ENCODE measurements around the gene NLRC5. TPM values are rescaled to one million over a fixed set of nuclear protein-coding genes. Genes with fewer than 3 reads are reported as not detected.

The NLRC5 gene
- total RNA-seq, 1 donor from 2014 or later: 29.9 TPM

DNA sequence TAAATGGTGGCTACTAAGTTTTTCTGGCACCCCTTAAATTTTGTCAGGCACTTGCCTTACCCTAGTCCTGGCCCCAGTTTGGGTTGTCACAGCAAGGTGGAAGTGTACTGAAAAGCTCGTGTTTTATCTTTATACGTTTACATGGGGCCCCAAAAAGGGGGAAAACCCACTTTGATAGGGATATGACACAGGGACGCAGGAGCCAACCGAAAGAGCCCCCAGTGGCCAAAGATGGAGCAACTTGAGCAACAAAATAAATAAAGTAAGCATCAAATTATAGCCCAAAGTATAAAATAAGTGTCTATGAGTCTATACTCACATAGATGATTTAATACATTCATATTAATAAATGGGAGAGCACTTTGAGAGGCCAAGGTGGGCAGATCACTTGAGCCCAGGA is 32.6 kb upstream of the NLRC5 start:
- no peaks in the 10 kb centered on the region for H3K9me3 Mint-ChIP-seq (ENCODE audit: unreplicated experiment)
- no peaks in the 10 kb centered on the region for H3K79me2 ChIP-seq (ENCODE audit: insufficient read depth, low read length)
- FAIRE-seq (no peak), DNase-seq (ENCODE audit: low read depth) (no peak)
- no peaks in the 10 kb centered on the region for H3K36me3 ChIP-seq (ENCODE audit: insufficient read depth, low read length)
- H3K27me3 Mint-ChIP-seq (ENCODE audit: low read depth, unreplicated experiment): peaks cover 4% of the 10 kb centered on the region
- TF ChIP-seq EZH2 (IDR thresholded peaks at IDR 0.05; ENCODE audit: insufficient read depth, low read length): no peak
- peak; percentile 19 for TF ChIP-seq CTCF (IDR thresholded peaks at IDR 0.05; ENCODE audit: insufficient read depth, low read depth, low read length)
- no peak overlapping the region for H3K4me2 ChIP-seq (ENCODE audit: low read length)
- H3K9me3 ChIP-seq (ENCODE audit: insufficient read depth, low read depth, low read length): no peaks in the 10 kb centered on the region
- H3K27me3 ChIP-seq (ENCODE audit: insufficient read depth, low read length): no peaks in the 10 kb centered on the region
- H2AFZ ChIP-seq (ENCODE audit: low read depth, low read length): no peak overlapping the region
- no peaks in the 10 kb centered on the region for H3K4me1 ChIP-seq (ENCODE audit: insufficient read depth, low read length)
- H4K20me1 ChIP-seq (ENCODE audit: insufficient read depth, low read length): no peaks in the 10 kb centered on the region
- H3K4me3 Mint-ChIP-seq (ENCODE audit: unreplicated experiment): no peak overlapping the region
- H3K4me3 ChIP-seq (ENCODE audit: insufficient read depth, low read depth, low read length): no peak overlapping the region
- no peak overlapping the region for H3K27ac ChIP-seq (ENCODE audit: low read depth, low read length)
- H3K36me3 Mint-ChIP-seq (ENCODE audit: low read depth, unreplicated experiment): no peaks in the 10 kb centered on the region
- H3K9ac ChIP-seq (ENCODE audit: low read length): no peak overlapping the region
- no peak overlapping the region for H3K27ac Mint-ChIP-seq (ENCODE audit: unreplicated experiment)
- H3K4me1 Mint-ChIP-seq (ENCODE audit: low read depth, unreplicated experiment): no peaks in the 10 kb centered on the region

GRCh38 chr16:56960681-56961281 is 28.6 kb upstream of the NLRC5 start:
- DNase-seq (ENCODE audit: low read depth): no peak
- H3K4me3 Mint-ChIP-seq (ENCODE audit: unreplicated experiment): no peak overlapping the region
- H3K27me3 Mint-ChIP-seq (ENCODE audit: low read depth, unreplicated experiment): peaks cover 4% of the 10 kb centered on the region
- no peak for FAIRE-seq
- Histone ChIP-seq H3K79me2 (ENCODE audit: insufficient read depth, low read length) (no peaks in the 10 kb centered on the region), H3K4me2 (ENCODE audit: low read length) (no peak overlapping the region), H3K9ac (ENCODE audit: low read length) (no peak overlapping the region), H3K9me3 (ENCODE audit: insufficient read depth, low read depth, low read length) (no peaks in the 10 kb centered on the region), H4K20me1 (ENCODE audit: insufficient read depth, low read length) (no peaks in the 10 kb centered on the region), H3K4me1 (ENCODE audit: insufficient read depth, low read length) (peaks cover 15% of the 10 kb centered on the region), H3K27me3 (ENCODE audit: insufficient read depth, low read length) (no peaks in the 10 kb centered on the region), H3K27ac (ENCODE audit: low read depth, low read length) (no peak overlapping the region), H3K36me3 (ENCODE audit: insufficient read depth, low read length) (no peaks in the 10 kb centered on the region), H3K4me3 (ENCODE audit: insufficient read depth, low read depth, low read length) (no peak overlapping the region), H2AFZ (ENCODE audit: low read depth, low read length) (no peak overlapping the region)
- H3K27ac Mint-ChIP-seq (ENCODE audit: unreplicated experiment): no peak overlapping the region
- peaks cover 3% of the 10 kb centered on the region for H3K9me3 Mint-ChIP-seq (ENCODE audit: unreplicated experiment)
- peaks cover 8% of the 10 kb centered on the region for H3K4me1 Mint-ChIP-seq (ENCODE audit: low read depth, unreplicated experiment)
- H3K36me3 Mint-ChIP-seq (ENCODE audit: low read depth, unreplicated experiment): no peaks in the 10 kb centered on the region
- TF ChIP-seq EZH2 (IDR thresholded peaks at IDR 0.05; ENCODE audit: insufficient read depth, low read length) (no peak), CTCF (IDR thresholded peaks at IDR 0.05; ENCODE audit: insufficient read depth, low read depth, low read length) (no peak)

GRCh38 chr16:56961386-56961785 is 28.0 kb upstream of the NLRC5 start:
- Mint-ChIP-seq H3K9me3 (ENCODE audit: unreplicated experiment) (peaks cover 3% of the 10 kb centered on the region), H3K4me3 (ENCODE audit: unreplicated experiment) (no peak overlapping the region), H3K4me1 (ENCODE audit: low read depth, unreplicated experiment) (peaks cover 14% of the 10 kb centered on the region), H3K27ac (ENCODE audit: unreplicated experiment) (no peak overlapping the region), H3K27me3 (ENCODE audit: low read depth, unreplicated experiment) (peaks cover 4% of the 10 kb centered on the region), H3K36me3 (ENCODE audit: low read depth, unreplicated experiment) (no peaks in the 10 kb centered on the region)
- peaks cover 20% of the 10 kb centered on the region for H3K4me1 ChIP-seq (ENCODE audit: insufficient read depth, low read length)
- no peak overlapping the region for H3K4me3 ChIP-seq (ENCODE audit: insufficient read depth, low read depth, low read length)
- no peak for TF ChIP-seq CTCF (IDR thresholded peaks at IDR 0.05; ENCODE audit: insufficient read depth, low read depth, low read length)
- no peak for TF ChIP-seq EZH2 (IDR thresholded peaks at IDR 0.05; ENCODE audit: insufficient read depth, low read length)
- no peaks in the 10 kb centered on the region for H3K9me3 ChIP-seq (ENCODE audit: insufficient read depth, low read depth, low read length)
- no peaks in the 10 kb centered on the region for H3K36me3 ChIP-seq (ENCODE audit: insufficient read depth, low read length)
- no peak for DNase-seq (ENCODE audit: low read depth)
- no peaks in the 10 kb centered on the region for H3K79me2 ChIP-seq (ENCODE audit: insufficient read depth, low read length)
- H2AFZ ChIP-seq (ENCODE audit: low read depth, low read length): no peak overlapping the region
- H3K27me3 ChIP-seq (ENCODE audit: insufficient read depth, low read length): no peaks in the 10 kb centered on the region
- no peaks in the 10 kb centered on the region for H4K20me1 ChIP-seq (ENCODE audit: insufficient read depth, low read length)
- FAIRE-seq: no peak
- no peak overlapping the region for H3K4me2 ChIP-seq (ENCODE audit: low read length)
- H3K9ac ChIP-seq (ENCODE audit: low read length): no peak overlapping the region
- no peak overlapping the region for H3K27ac ChIP-seq (ENCODE audit: low read depth, low read length)
